Ishikawa (cell line): ENCODE results near the gene OR1D5.

Experiments used
- CEBPB ChIP-seq: IDR thresholded peaks from 2 replicates; pipeline ENCODE4 v1.6.1; 2012
- EP300 ChIP-seq: IDR thresholded peaks from 2 replicates; pipeline ENCODE4 v1.6.1; 2012; ENCODE audit warnings: borderline replicate concordance
- ZBTB7A ChIP-seq: IDR thresholded peaks from 2 replicates; pipeline ENCODE4 v1.6.1; 2012; ENCODE audit warnings: low read depth

- TF ChIP-seq EP300 (no peak), CEBPB (no peak), ZBTB7A (no peak)
Measured at GRCh38 chr17:3036800-3037199, 26.6 kb downstream of the OR1D5 start.
